HCT116 (cell line): Measurements from ENCODE around the gene MCEMP1. TPM values are rescaled to one million over a fixed set of nuclear protein-coding genes. Genes with fewer than 3 reads are reported as not detected.

Experiments
- ATAC-seq: fragments of 200-7000 bp; cut with Tn5 transposase; 2 replicates; pipeline ENCODE4 v1.9.1; 2020; ENCODE audit warnings: mild to moderate bottlenecking, moderate library complexity
- BruUV-seq: library from RNA; stranded (reverse); fragments of 400-500 nt; replicated peaks from 2 replicates; lab custom pipeline; 2021; lab: Mats Ljungman, UMichigan
- CTCF ChIA-PET: fragments of 300-600 bp; sonication (Branson Sonifier 250); formaldehyde crosslinking; loops from one replicate; lab custom pipeline; 2021; ENCODE audit warnings: antibody characterized with exemption; lab: Charles Lee
- POLR2A ChIA-PET: fragments of 300-600, 350-600 bp; sonication (Branson Sonifier 250); formaldehyde crosslinking; loops from one replicate; lab custom pipeline; 2021; ENCODE audit warnings: antibody characterized with exemption; lab: Charles Lee
- RAD21 ChIA-PET, 2 experiments: fragments of 300-600 bp; sonication (Branson Sonifier 250); formaldehyde crosslinking; loops; one replicate each; lab custom pipeline; 2023; ENCODE audit warnings: low total read pairs in 2 of 2; ENCODE audit not compliant: uncharacterized antibody in 2 of 2, unreplicated experiment in 2 of 2, low non-redundant PET in 1 of 2; lab: Charles Lee
- DNase-seq: peaks from one replicate; pipeline ENCODE4 v3.0.0-alpha.2; 2010; ENCODE audit warnings: low read depth, low spot score
- H2AFZ ChIP-seq: fragments of 200-600 bp; shearing (Covaris generic), sonication (generic); 2 replicates; pipeline ENCODE4 v1.6.1; 2017; ENCODE audit warnings: low read depth, mixed run types, mixed read lengths, antibody characterized with exemption, low read length; ENCODE audit not compliant: poor library complexity, severe bottlenecking
- H3K27ac ChIP-seq: 2 replicates; pipeline ENCODE4 v1.5.1; 2012; ENCODE audit warnings: low read depth, low read length
- H3K27me3 ChIP-seq: fragments of 200-600 bp; sonication (generic); 2 replicates; pipeline ENCODE4 v1.6.1; 2016; ENCODE audit warnings: mixed run types, low read length, mixed read lengths; ENCODE audit not compliant: insufficient read depth
- H3K36me3 ChIP-seq, 2 experiments: fragments of 200-500 bp in 1 of 2; fragments of 200-600 bp in 1 of 2; sonication (Bioruptor generic) in 1 of 2; sonication (generic) in 1 of 2; 2 replicates each; pipeline versions ENCODE4 v1.5.1 to v1.6.1; 2014 to 2016; ENCODE audit warnings: low read length in 2 of 2, inconsistent platforms in 1 of 2, mixed read lengths in 1 of 2, mixed run types in 1 of 2; ENCODE audit not compliant: insufficient read depth in 2 of 2, control insufficient read depth in 1 of 2
- H3K4me1 ChIP-seq, 2 experiments: fragments of 200-600 bp in 1 of 2; sonication (generic) in 1 of 2; 2 replicates each; pipeline versions ENCODE4 v1.5.1 to v1.6.1; 2012 to 2017; ENCODE audit warnings: low read length in 2 of 2, inconsistent platforms in 1 of 2, mild to moderate bottlenecking in 1 of 2, mixed read lengths in 1 of 2, mixed run types in 1 of 2, moderate library complexity in 1 of 2; ENCODE audit not compliant: insufficient read depth in 2 of 2, control insufficient read depth in 1 of 2
- H3K4me2 ChIP-seq: fragments of 200-600 bp; sonication (generic); 2 replicates; pipeline ENCODE4 v1.6.1; 2017; ENCODE audit warnings: mixed run types, low read length, mixed read lengths
- H3K4me3 ChIP-seq, 2 experiments: fragments of 200-600 bp in 1 of 2; sonication (generic) in 1 of 2; replicated peaks in 1 of 2; 2 replicates each; pipeline ENCODE4 v1.5.1; 2011 to 2016; ENCODE audit warnings: low read length in 2 of 2, control low read depth in 1 of 2, low read depth in 1 of 2, mild to moderate bottlenecking in 1 of 2, mixed read lengths in 1 of 2, mixed run types in 1 of 2
- H3K79me2 ChIP-seq: fragments of 200-600 bp; sonication (generic); 2 replicates; pipeline ENCODE4 v1.6.1; 2017; ENCODE audit warnings: mild to moderate bottlenecking, mixed run types, low read length, moderate library complexity, mixed read lengths; ENCODE audit not compliant: insufficient read depth
- H3K9ac ChIP-seq: fragments of 200-600 bp; sonication (generic); 2 replicates; pipeline ENCODE4 v1.6.1; 2016; ENCODE audit warnings: low read length, mixed read lengths
- H3K9me2 ChIP-seq: fragments of 200-600 bp; sonication (generic), shearing (Covaris generic); 2 replicates; pipeline ENCODE4 v1.6.1; 2017; ENCODE audit warnings: mixed run types, mild to moderate bottlenecking, moderate library complexity; ENCODE audit not compliant: insufficient read depth
- H3K9me3 ChIP-seq, 2 experiments: fragments of 200-500 bp in 1 of 2; fragments of 200-600 bp in 1 of 2; sonication (Bioruptor generic) in 1 of 2; sonication (generic) in 1 of 2; 2 replicates each; pipeline ENCODE4 v1.6.1; 2014 to 2017; ENCODE audit warnings: low read length in 2 of 2, mixed read lengths in 2 of 2, inconsistent platforms in 1 of 2, low read depth in 1 of 2, mild to moderate bottlenecking in 1 of 2, mixed run types in 1 of 2, moderate library complexity in 1 of 2; ENCODE audit not compliant: control insufficient read depth in 1 of 2, insufficient read depth in 1 of 2
- H4K20me1 ChIP-seq: fragments of 200-600 bp; sonication (generic), shearing (Covaris generic); 2 replicates; pipeline ENCODE4 v1.6.1; 2017; ENCODE audit warnings: mixed run types, mild to moderate bottlenecking, moderate library complexity; ENCODE audit not compliant: insufficient read depth
- CBX3 ChIP-seq: IDR thresholded peaks from 2 replicates; pipeline ENCODE4 v1.6.1; 2012; ENCODE audit warnings: low read depth
- EZH2 ChIP-seq: fragments of 200-600 bp; sonication (generic); IDR thresholded peaks from 2 replicates; pipeline ENCODE4 v1.6.1; 2017; ENCODE audit warnings: antibody characterized with exemption, mixed run types
- EZH2phosphoT487 ChIP-seq: fragments of 200-600 bp; IDR thresholded peaks from 2 replicates; pipeline ENCODE4 v1.6.1; 2018; ENCODE audit warnings: antibody characterized with exemption, borderline replicate concordance
- FOSL1 ChIP-seq: IDR thresholded peaks from 2 replicates; pipeline ENCODE4 v1.6.1; 2012; ENCODE audit warnings: low read depth
- JUND ChIP-seq: IDR thresholded peaks from 2 replicates; pipeline ENCODE4 v1.6.1; 2012
- POLR2A ChIP-seq: IDR thresholded peaks from 2 replicates; pipeline ENCODE4 v1.7.0; 2011; ENCODE audit warnings: borderline replicate concordance; ENCODE audit not compliant: insufficient read depth, insufficient read length; ENCODE audit errors: extremely low read depth
- POLR2AphosphoS5 ChIP-seq: IDR thresholded peaks from 2 replicates; pipeline ENCODE4 v1.6.1; 2011; ENCODE audit warnings: mild to moderate bottlenecking, low read depth, low read length, moderate library complexity
- SRF ChIP-seq: IDR thresholded peaks from 2 replicates; pipeline ENCODE4 v1.6.1; 2012; ENCODE audit warnings: low read depth
- ZFX ChIP-seq: fragments of 450-650 bp; IDR thresholded peaks from 2 replicates; pipeline ENCODE4 v1.6.1; 2017
- intact Hi-C: fragments of 100-400 bp; cut with micrococcal nuclease; formaldehyde crosslinking; loops from 2 replicates; pipeline ENCODE4 v1.10.0; 2022
- total RNA-seq: library from RNA; stranded (reverse); gene quantifications from one replicate; pipeline ENCODE4 v1.2.1, GENCODE V29; 2021; ENCODE audit not compliant: unreplicated experiment
- TF ChIP-seq, protein P1 (sequence below): IDR thresholded peaks from 2 replicates; pipeline ENCODE4 v1.6.1; 2011; ENCODE audit warnings: mild to moderate bottlenecking, low read length, moderate library complexity; ENCODE audit not compliant: insufficient replicate concordance; ENCODE audit errors: extremely low read depth
- TF ChIP-seq, protein P2 (sequence below): IDR thresholded peaks from 2 replicates; pipeline ENCODE4 v1.6.1; 2012
- TF ChIP-seq, protein P3 (sequence below): IDR thresholded peaks from 2 replicates; pipeline ENCODE4 v1.6.1; 2012

Gene MCEMP1
- total RNA-seq, 1 experiment from 2014 or later = not detected

DNA sequence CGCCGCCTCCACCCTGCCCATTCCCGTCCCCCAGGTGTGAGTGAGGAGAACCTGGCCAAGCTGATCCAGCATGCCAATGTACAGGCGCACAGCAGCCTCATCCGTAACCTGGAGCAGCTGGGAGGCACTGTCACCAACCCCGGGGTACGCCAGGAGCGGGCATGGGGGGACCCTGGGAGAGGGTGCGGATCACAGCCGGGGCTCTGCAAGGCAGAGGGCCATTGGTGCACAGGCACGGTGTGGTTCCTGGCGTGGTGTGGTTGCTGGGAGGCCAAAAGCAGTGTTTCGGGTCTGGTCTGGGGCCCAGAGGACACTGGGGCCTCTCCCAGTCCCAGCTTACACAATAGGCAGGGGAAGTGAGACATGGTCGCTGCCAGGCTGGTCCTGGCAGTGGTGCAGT lies 31.7 kb upstream of the MCEMP1 start:
- TF ChIP-seq, protein P1, sequence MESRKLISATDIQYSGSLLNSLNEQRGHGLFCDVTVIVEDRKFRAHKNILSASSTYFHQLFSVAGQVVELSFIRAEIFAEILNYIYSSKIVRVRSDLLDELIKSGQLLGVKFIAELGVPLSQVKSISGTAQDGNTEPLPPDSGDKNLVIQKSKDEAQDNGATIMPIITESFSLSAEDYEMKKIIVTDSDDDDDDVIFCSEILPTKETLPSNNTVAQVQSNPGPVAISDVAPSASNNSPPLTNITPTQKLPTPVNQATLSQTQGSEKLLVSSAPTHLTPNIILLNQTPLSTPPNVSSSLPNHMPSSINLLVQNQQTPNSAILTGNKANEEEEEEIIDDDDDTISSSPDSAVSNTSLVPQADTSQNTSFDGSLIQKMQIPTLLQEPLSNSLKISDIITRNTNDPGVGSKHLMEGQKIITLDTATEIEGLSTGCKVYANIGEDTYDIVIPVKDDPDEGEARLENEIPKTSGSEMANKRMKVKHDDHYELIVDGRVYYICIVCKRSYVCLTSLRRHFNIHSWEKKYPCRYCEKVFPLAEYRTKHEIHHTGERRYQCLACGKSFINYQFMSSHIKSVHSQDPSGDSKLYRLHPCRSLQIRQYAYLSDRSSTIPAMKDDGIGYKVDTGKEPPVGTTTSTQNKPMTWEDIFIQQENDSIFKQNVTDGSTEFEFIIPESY = no peak
- TF ChIP-seq, all 23 proteins: peak for 0
- CTCF ChIA-PET = interaction anchor here (1.5 kb wide), 1 partner anchor 36 kb away, joined by 5 read pairs; the partner anchor contains the start of gene TRAPPC5
- no peak overlapping the region for H3K27ac ChIP-seq

DNA sequence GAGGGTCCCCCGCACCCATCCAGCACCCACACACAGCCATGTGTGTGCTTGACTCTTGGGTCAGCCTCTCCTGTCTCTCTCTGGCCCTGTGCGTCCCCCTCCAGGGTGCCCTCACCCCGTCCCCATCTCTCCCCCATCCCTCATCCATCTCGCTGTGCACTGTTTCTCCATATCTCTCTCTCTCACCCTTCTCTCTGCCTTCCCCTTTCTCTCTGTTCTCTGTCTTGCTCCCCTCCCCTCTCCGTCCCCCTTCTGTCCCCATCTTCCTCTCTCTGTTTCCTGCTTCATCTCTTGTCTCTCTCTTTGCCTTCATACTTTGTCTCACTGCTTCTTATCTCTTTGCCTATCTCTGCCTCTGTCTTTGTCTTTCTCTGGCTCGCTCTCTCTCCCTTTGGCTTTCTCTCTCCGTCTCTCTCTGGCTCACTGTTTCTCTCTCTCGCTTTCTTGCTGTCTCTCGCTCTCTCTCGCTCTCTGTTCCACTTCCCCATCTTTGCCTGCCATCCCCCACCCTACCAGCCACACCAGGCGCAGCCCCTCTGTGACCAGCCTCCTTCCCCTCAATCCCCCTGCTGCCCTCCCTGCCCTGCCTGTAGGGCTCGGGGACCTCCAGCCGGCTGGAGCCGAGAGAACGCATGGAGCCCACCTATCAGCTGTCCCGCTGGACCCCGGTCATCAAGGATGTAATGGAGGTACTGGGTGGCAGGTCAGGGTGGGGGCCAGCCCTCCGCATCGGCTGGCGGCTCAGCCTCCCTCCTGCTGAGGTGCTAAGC lies 31.0 kb upstream of the MCEMP1 start:
- peaks cover 0 to 13% of the 10 kb centered on the region in 2 experiments; a peak in 2 of 4 replicates for H3K4me1 ChIP-seq
- no peaks in the 10 kb centered on the region for H3K79me2 ChIP-seq
- no peaks in the 10 kb centered on the region for H3K9me2 ChIP-seq
- H4K20me1 ChIP-seq = no peaks in the 10 kb centered on the region
- no peaks in the 10 kb centered on the region for H3K9me3 ChIP-seq
- H3K27ac ChIP-seq = no peak overlapping the region
- intact Hi-C loops = no loop called here
- CTCF ChIA-PET = no interaction called here
- H3K36me3 ChIP-seq = peaks cover 0 to 11% of the 10 kb centered on the region in 2 experiments; a peak in 1 of 4 replicates
- DNase-seq (no peak), ATAC-seq (no peak)
- no peak overlapping the region for H3K9ac ChIP-seq
- no peak overlapping the region for H3K4me2 ChIP-seq
- POLR2A ChIA-PET = no interaction called here
- RAD21 ChIA-PET = no interaction called here
- H3K27me3 ChIP-seq = no peaks in the 10 kb centered on the region
- no peak overlapping the region for H2AFZ ChIP-seq
- no TSS peak for BruUV-seq
- no peak overlapping the region for H3K4me3 ChIP-seq
- no peak for TF ChIP-seq POLR2A
- TF ChIP-seq, protein P1 = no peak
- TF ChIP-seq EZH2phosphoT487 = no peak
- no peak for TF ChIP-seq JUND
- TF ChIP-seq, protein P2, sequence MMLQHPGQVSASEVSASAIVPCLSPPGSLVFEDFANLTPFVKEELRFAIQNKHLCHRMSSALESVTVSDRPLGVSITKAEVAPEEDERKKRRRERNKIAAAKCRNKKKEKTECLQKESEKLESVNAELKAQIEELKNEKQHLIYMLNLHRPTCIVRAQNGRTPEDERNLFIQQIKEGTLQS = no peak
- TF ChIP-seq, protein P3, sequence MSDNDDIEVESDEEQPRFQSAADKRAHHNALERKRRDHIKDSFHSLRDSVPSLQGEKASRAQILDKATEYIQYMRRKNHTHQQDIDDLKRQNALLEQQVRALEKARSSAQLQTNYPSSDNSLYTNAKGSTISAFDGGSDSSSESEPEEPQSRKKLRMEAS = no peak
- no peak for TF ChIP-seq CBX3
- no peak for TF ChIP-seq FOSL1
- TF ChIP-seq SRF = no peak
- TF ChIP-seq POLR2AphosphoS5 = no peak
- no peak for TF ChIP-seq ZFX
- no peak for TF ChIP-seq EZH2

More for the DNA sequence above, 31.7 kb upstream of the MCEMP1 start:
- no TSS peak for BruUV-seq
- no peak overlapping the region for H2AFZ ChIP-seq
- H3K9me2 ChIP-seq = no peaks in the 10 kb centered on the region
- ChIA-PET POLR2A (no interaction called here), RAD21 (interaction anchor here in 1 of 2 experiments (1.6 kb wide), 1 partner anchor 77 kb away, joined by 3 read pairs; no protein-coding TSS in a partner anchor)
- intact Hi-C loops = no loop called here
- no peaks in the 10 kb centered on the region for H3K9me3 ChIP-seq
- no peaks in the 10 kb centered on the region for H3K27me3 ChIP-seq
- no peak overlapping the region for H3K4me2 ChIP-seq
- H4K20me1 ChIP-seq = no peaks in the 10 kb centered on the region
- no peak overlapping the region for H3K9ac ChIP-seq
- H3K36me3 ChIP-seq = peaks cover 0 to 11% of the 10 kb centered on the region in 2 experiments; a peak in 1 of 4 replicates
- peaks cover 0 to 13% of the 10 kb centered on the region in 2 experiments; a peak in 2 of 4 replicates for H3K4me1 ChIP-seq
- no peaks in the 10 kb centered on the region for H3K79me2 ChIP-seq
- DNase-seq (no peak), ATAC-seq (no peak)
- H3K4me3 ChIP-seq = no peak overlapping the region
